Left forelimb (tissue), 1 donor: Measurements from ENCODE around the gene RGS10.
"Not testable (repeated sequence)": the region's sequence is repeated elsewhere in the genome, so short reads cannot be mapped to it uniquely, and the experiment has no call there.

Experiments used
- DNase-seq: peaks from one replicate; pipeline ENCODE4 v3.0.0-alpha.2; 2018; ENCODE audit warnings: low spot score

Gene RGS10, protein sequence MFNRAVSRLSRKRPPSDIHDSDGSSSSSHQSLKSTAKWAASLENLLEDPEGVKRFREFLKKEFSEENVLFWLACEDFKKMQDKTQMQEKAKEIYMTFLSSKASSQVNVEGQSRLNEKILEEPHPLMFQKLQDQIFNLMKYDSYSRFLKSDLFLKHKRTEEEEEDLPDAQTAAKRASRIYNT

GRCh38 chr10:119542357-119542987 is at the start of gene RGS10:
Gene RGS10 (minus strand): TSS chr10:119542719. CDS start chr10:119542638, 81 bp downstream.
- DNase-seq, result no peak

DNA sequence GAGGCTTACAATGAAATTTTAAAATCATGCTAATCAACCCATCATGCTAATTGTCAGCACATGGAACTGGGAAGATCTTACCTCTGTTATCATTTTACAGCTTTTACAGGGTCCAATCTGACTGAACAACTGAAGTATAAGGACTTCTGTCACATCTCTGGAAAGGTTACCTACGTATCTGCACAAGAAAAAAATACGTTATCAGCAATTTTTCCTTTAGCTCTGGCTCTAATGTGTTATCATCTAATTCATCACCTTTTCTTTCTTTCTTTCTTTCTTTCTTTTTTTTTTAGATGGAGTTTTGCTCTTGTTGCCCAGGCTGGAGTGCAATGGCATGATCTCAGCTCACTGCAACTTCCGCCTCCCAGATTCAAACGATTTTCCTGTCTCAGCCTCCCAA is 45.6 kb upstream of the RGS10 start:
- DNase-seq, result no peak

DNA sequence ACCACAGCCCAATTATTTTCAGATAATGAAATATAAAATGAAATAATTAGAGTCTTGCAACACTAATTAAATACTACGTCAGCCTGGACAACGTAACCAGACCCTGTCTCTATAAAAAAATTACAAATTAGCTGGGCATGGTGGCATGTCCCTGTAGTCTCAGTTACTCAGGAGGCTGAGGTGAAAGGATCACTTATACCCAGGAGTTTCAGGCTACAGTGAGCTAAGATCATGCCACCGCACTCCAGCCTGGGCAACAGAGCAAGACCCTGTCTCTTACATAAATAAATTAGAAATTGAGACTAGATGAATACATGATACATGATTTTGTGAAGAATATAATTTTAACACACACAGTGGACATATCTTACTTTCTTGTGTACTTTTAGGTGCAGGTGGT is 35.8 kb upstream of the RGS10 start:
- DNase-seq, result no peak

DNA sequence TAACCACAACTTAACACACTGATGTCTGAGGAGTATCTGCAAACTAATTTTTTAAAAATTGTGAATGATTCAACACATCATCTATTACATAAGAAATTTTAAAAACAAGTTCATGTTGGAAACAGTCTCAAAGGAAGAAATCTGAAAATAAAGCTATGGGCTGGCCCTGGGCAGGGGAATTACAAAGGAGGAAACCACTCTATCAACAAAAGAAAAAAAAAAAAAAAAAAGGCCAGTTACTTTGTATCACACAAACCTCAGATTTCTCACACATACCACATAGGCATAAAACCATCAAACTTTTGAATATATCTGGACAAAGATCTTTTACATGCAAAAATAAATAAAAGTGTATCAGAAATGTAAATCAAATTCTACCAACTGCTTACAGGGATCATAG is 33.5 kb upstream of the RGS10 start:
- DNase-seq, result no peak

DNA sequence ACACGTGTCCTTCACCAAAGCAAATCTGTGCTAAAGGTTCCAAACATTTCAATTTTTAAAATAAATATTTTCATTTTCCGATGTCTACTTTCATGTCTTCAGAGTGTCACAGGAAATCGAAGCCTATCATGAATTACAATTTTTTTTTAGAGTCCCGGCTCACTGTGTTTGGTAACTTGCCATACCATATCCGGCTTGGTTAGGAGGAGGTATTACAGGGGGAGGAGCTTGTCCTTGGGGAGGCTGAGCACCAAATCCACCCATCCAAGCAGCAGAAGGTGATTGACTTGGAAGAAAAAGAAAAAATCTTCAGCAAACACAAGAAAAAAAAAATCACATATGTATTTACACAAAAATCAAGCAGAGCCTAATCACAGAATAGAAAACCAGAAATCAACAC is 33.0 kb upstream of the RGS10 start:
- DNase-seq, result no peak

DNA sequence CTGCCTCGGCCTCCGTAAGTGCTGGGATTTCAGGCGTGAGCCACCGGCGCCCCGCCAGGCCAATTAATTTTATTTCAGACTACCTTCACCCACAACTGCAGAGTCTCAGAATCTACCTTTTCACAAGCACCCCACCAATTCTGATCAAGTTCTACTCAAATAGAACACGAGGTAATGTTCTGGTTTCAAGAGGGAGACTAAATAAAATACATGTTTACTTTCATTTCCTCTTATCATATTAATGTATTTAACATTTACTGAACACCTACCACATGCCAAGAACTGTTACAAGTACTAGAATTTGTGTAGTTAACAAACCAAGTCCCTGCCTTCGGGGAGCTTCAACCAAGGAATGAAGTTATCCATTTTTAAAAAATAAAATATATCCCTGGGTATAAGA is 25.5 kb upstream of the RGS10 start:
- DNase-seq, result no peak

GRCh38 chr10:119562097-119562496 is 19.6 kb upstream of the RGS10 start:
- DNase-seq, result no peak

- DNase-seq, result not testable (repeated sequence)
Measured at GRCh38 chr10:119559511-119559910, 17.0 kb upstream of the RGS10 start.

DNA sequence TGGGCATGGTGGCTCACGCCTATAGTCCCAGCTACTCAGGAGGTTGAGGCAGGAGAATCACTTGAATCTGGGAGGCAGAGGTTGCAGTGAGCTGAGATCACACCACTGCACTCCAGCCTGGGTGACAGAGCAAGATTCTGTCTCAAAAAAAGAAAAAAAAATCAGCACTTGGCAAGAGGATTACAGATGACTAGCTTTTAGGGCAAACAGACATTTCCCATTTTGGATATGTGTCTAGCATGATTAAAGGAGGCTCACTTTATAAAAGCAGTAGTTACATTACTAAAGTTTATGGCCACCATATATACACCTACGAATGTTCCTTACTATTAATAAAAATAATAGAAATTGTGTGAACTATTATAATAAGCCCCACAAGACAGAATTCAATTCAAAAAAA is 13.6 kb upstream of the RGS10 start:
- not testable (repeated sequence) for DNase-seq

DNA sequence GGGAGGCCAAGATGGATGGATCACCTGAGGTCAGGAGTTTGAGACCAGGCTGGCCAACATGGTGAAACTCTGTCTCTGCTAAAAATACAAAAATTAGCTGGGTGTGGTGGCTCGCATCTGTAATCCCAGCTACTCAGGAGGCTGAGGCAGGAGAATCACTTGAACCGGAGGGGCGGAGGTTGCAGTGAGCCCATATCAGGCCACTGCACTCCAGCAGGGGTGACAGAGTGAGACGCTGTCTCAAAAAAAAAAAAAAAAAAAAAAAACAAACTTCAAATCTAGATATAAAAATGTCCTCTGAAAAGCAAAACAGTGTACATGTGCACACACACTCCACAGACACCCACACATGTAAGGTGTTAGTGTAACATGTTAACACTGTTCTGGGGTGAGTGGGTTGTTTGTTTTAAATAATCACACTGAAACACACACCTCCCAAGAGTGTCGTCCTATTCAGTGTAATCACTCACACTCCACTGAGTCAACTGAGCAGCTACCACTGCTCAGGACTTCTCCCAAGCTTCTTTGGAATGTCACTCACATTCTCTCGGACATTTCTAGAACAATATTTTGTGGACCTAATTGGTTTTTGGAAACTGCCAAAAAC is 12.8 kb upstream of the RGS10 start:
- no peak for DNase-seq

- DNase-seq, result no peak
Measured at GRCh38 chr10:119550827-119551226, 8.3 kb upstream of the RGS10 start.

- no peak for DNase-seq
Measured at GRCh38 chr10:119549247-119549999, 6.9 kb upstream of the RGS10 start.

- DNase-seq, result no peak
Measured at GRCh38 chr10:119546009-119546408, 3.5 kb upstream of the RGS10 start.

DNA sequence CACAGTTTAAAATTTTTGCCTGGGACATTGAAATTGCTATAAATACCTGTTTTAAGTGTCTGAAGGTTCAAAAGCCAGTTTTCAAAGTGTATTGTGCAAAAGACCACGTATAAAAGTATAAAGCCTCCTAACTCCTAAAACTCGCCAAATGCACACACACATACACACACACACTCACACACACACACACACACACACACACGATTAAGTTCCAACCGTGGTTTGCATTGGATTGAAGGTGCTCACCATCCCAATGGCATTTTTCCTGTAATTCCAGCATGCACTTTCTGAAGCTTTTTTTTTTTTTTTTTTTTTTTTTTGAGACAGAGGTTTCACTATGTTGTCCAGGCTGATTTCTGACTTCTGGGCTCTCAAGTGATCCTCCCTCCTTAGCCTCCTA is 2.8 kb upstream of the RGS10 start:
- DNase-seq, result no peak

DNA sequence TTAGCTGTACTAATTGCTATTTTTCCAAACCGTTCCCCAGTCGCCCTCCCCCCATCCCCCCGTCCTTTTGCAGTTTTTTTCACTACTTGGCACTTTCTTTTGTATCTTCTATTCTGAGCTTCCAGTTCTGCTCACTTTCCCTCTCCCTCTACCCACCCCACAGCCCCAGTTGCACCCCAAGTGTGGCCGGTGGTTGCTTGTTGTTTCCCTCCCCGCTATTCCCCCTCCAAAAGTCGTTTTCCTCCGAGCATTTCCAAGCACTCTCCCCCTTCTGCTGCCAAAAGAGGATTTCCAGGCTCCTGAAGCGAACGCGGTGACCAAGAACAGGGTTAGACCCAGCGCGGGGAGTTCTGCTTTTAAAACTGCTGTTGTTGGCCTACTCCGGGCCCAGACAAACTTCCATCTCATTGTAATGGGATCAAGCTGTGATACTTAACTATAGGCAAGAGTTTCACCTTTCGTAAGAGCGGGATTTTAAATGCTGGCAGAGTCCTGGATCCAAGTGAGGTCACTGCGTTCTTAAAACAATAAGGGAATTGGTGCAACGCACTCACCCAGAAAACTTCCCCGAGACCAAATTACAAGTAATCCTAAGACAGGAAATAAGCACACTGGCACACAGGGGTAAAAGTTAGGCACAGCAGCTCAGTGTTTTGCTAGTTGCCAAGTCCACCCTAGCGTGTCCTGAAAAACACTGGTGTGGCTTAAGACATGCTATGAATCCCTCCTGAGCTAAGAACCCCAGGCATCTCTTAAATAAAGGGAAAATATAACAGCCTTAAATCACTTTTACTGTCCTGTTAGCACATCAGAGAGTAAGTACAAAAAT is 1.5 kb upstream of the RGS10 start:
- no peak for DNase-seq

DNA sequence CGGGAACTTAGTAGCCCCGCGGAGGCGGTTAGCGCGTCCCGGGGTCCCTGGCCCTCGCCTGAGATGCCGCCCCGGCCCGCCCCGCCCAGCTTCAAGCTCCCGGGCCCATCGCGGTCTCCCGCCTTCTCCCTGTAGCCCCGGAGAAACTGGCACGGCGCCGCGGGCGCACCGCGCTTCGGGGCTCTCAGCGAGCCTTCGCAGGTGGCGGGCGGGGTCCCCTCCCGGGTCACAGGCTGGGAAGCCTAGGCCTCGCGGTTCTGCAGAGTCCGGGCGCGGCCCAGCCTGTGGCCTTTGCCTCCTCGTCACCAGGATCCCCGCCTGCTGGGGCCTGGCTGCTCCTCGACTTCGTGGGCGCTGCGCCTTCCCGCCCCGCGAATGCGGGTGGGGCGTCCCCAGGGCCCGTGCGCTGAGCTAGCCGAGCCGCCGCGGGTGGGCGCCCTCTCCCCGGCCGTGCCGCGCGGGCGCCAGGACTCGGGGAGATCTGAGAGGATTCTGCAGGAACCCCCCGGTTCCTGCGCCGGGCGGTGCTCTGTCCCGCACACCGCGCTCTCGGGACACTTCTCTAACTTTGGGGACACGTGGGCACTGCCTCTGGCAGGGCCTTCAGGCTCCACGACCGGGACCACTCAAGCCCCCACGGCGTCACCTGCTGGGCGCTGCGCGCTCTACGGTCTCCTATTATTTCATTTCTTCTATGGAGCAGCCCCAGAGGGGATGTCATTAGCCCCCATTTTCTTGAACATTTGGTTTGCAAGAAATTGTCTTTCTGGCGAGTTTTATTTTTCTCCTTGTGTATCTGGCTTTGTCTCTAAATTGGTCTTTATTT is 682 bp upstream of the RGS10 start:
- peak; percentile 82 for DNase-seq

DNA sequence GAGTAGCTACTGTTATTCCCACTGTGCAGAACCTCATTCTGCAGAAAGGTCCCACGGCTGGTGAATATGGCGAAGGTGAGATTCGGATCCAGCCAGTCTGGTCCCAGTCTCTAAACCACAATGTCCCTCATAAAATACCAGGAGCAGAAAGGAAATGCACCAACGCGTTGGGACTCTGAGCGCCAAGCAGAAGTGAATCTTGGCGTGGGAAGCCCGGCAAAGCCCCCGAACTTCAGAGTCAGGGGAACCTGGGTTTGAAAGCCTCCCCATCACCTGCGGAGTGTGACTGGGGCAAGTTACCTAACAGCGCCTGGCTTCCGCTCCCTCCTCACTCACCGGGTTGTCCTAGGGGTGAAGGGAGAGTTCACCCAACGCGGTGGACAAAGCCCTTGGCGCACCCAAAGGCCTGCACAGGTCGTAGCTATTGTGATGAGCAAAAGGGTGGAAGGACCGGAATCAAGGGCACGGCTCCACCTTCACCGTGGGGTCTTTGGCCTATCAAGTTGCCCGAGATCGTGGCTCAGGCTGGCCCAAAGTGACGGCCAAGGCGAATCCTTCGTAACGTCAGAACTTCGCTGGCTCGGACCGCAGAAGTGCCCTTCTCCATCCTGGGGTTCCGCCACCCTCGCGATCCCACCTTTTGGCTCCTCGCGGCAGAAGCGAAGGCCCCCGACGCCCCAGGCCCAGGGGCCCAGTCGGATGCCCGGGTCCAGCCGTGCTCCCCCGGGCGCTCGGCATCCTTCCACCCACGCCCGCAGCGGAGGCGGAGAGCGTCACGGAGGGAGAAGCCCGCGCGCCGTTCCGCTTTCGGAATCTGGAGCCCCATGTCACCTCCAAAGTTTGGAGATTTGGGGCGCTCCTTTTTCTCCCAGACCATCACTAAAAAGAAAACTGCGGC is 811 bp downstream of the RGS10 start:
- DNase-seq, result no peak

DNA sequence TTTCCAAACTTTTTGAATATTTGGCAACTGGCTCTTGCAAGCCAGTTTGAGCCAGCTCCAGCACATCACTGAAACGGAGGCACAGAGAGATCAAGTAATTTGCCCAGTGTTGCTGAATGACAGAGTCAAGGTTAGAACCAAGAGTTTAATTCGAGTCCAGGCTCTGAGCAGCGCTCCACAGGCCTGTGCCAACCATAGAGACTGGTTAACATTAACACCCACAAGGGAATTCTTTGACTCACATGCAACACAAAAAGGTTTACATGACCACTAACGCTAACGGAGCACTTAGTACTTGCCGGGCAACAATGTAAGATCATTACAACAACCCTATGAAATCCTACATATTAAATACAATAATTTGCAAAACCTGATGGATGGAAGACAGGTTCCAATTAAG is 1.5 kb downstream of the RGS10 start:
- no peak for DNase-seq

DNA sequence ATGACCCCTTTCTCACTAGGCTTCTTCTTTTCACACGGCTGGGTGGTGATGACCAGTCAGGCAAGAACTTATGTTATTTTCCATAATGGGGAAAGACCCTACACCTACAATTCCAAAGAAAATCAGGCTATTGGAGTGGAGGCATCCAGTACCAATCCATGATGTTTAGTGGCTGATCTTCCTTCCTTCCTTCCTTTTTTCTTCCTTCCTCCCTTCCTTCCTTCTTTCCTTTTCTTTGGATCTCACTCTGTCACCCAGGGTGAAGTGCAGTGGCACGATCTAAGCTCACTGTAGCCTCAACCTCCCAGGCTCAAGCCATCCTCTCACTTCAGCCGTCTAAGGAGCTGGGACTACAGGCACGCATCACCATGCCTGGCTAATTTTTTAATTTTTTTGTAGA is 2.5 kb downstream of the RGS10 start:
- DNase-seq, result no peak

GRCh38 chr10:119539359-119539825 is 3.1 kb downstream of the RGS10 start:
- DNase-seq, result no peak
